GM23338 (cell line): ENCODE results near the gene IRAK1. TPM values are rescaled to one million over a fixed set of nuclear protein-coding genes. Genes with fewer than 3 reads are reported as not detected.

Experiments used
- ATAC-seq: fragments of 200-7000 bp; cut with Tn5 transposase; 3 replicates; pipeline ENCODE4 v1.9.1; 2020
- DNase-seq: peaks from one replicate; pipeline ENCODE4 v3.0.0-alpha.2; 2015; ENCODE audit warnings: low spot score
- H2AFZ ChIP-seq: fragments of 200-600 bp; sonication (generic); 2 replicates; pipeline ENCODE4 v1.8.0; 2016; ENCODE audit warnings: antibody characterized with exemption, mild to moderate bottlenecking, moderate library complexity
- H3F3A ChIP-seq: fragments of 200-600 bp; sonication (generic); replicated peaks from 2 replicates; pipeline ENCODE4 v1.8.0; 2017; ENCODE audit warnings: antibody characterized with exemption, mixed run types, low read depth
- H3K27ac ChIP-seq: fragments of 200-600 bp; sonication (generic); 2 replicates; pipeline ENCODE4 v1.6.1; 2016; ENCODE audit warnings: low read depth
- H3K27me3 ChIP-seq: fragments of 200-600 bp; sonication (generic); 2 replicates; pipeline ENCODE4 v1.8.0; 2016; ENCODE audit warnings: mild to moderate bottlenecking, mixed run types, moderate library complexity; ENCODE audit not compliant: insufficient read depth
- H3K36me3 ChIP-seq: fragments of 200-600 bp; sonication (generic); 2 replicates; pipeline ENCODE4 v1.8.0; 2016; ENCODE audit warnings: mild to moderate bottlenecking; ENCODE audit not compliant: insufficient read depth
- H3K4me1 ChIP-seq: fragments of 200-600 bp; sonication (generic); 2 replicates; pipeline ENCODE4 v1.8.0; 2016; ENCODE audit warnings: mild to moderate bottlenecking, moderate library complexity; ENCODE audit not compliant: insufficient read depth
- H3K4me2 ChIP-seq: fragments of 200-600 bp; sonication (generic); 2 replicates; pipeline ENCODE4 v1.7.1; 2017; ENCODE audit warnings: mixed run types
- H3K4me3 ChIP-seq: fragments of 200-600 bp; sonication (generic); 2 replicates; pipeline ENCODE4 v1.6.1; 2016; ENCODE audit warnings: mixed run types
- H3K79me2 ChIP-seq: fragments of 200-600 bp; sonication (generic); replicated peaks from 2 replicates; pipeline ENCODE4 v1.8.0; 2017; ENCODE audit warnings: mild to moderate bottlenecking; ENCODE audit not compliant: insufficient read depth
- H3K9me2 ChIP-seq: fragments of 200-600 bp; sonication (generic); 2 replicates; pipeline ENCODE4 v1.8.0; 2017; ENCODE audit not compliant: insufficient read depth
- H4K20me1 ChIP-seq: fragments of 200-600 bp; sonication (generic); replicated peaks from 2 replicates; pipeline ENCODE4 v1.8.0; 2017; ENCODE audit warnings: mild to moderate bottlenecking; ENCODE audit not compliant: insufficient read depth
- H3K27ac Mint-ChIP-seq: 2 replicates; pipeline ENCODE4 v1.8.0; 2020; ENCODE audit warnings: inconsistent platforms, mild to moderate bottlenecking, moderate library complexity, mixed read lengths
- H3K27me3 Mint-ChIP-seq: 3 replicates; pipeline ENCODE4 v1.8.0; 2022; ENCODE audit warnings: low read depth, mild to moderate bottlenecking, moderate library complexity, mixed read lengths, inconsistent platforms; ENCODE audit not compliant: insufficient read depth, poor library complexity
- H3K36me3 Mint-ChIP-seq: 3 replicates; pipeline ENCODE4 v1.8.0; 2021; ENCODE audit warnings: low read depth, mild to moderate bottlenecking, inconsistent platforms, moderate library complexity, mixed read lengths
- H3K4me1 Mint-ChIP-seq: 3 replicates; pipeline ENCODE4 v1.8.0; 2020; ENCODE audit warnings: mild to moderate bottlenecking, inconsistent platforms, mixed read lengths
- H3K4me3 Mint-ChIP-seq: 3 replicates; pipeline ENCODE4 v1.8.0; 2021; ENCODE audit warnings: moderate library complexity, mild to moderate bottlenecking, inconsistent platforms, mixed read lengths
- H3K9me3 Mint-ChIP-seq: 3 replicates; pipeline ENCODE4 v1.8.0; 2020; ENCODE audit warnings: moderate library complexity, mild to moderate bottlenecking, inconsistent platforms, mixed read lengths
- CREB1 ChIP-seq: fragments of 250-450 bp; sonication (Bioruptor Pico); IDR thresholded peaks from 2 replicates; pipeline ENCODE4 v1.5.0; 2020; ENCODE audit warnings: low read depth, mild to moderate bottlenecking, moderate library complexity
- ETS1 ChIP-seq: IDR thresholded peaks from 2 replicates; pipeline ENCODE4 v1.6.1; 2016; ENCODE audit warnings: antibody characterized with exemption
- EZH2 ChIP-seq: fragments of 200-600 bp; sonication (generic); IDR thresholded peaks from one replicate; pipeline ENCODE4 v1.8.0; 2017; ENCODE audit warnings: antibody characterized with exemption, mild to moderate bottlenecking, low read depth; ENCODE audit not compliant: unreplicated experiment
- ZNF114 ChIP-seq: fragments of 250-450 bp; sonication (Bioruptor Pico); IDR thresholded peaks from 2 replicates; pipeline ENCODE4 v1.5.0; 2020; ENCODE audit warnings: mild to moderate bottlenecking, moderate library complexity
- ZNF331 ChIP-seq: fragments of 250-450 bp; sonication (Bioruptor Pico); IDR thresholded peaks from 2 replicates; pipeline ENCODE4 v1.5.0; 2020; ENCODE audit warnings: low read depth, mild to moderate bottlenecking, moderate library complexity
- polyA plus RNA-seq: library from polyadenylated mRNA; unstranded; fragments of >200 nt; fragmentation: Nextera tagmentation; extraction: Ambion mirVana; gene quantifications from 2 replicates; pipeline ENCODE4 v1.2.1, GENCODE V29; 2016
- total RNA-seq: library from RNA; depleted of rRNA; stranded (reverse); fragments of >200 nt; shearing (Covaris generic); gene quantifications from 2 replicates; pipeline ENCODE4 v1.2.3, GENCODE V29; 2014
- TF ChIP-seq, protein P1 (sequence below), 2 experiments: fragments of 200-600 bp in 1 of 2; sonication (generic) in 1 of 2; conservative IDR thresholded peaks; 2 replicates each; pipeline versions ENCODE4 v1.5.1 to v1.6.1; 2016 to 2017; ENCODE audit warnings: antibody characterized with exemption in 2 of 2, low read depth in 2 of 2, mild to moderate bottlenecking in 2 of 2, moderate library complexity in 1 of 2
- TF ChIP-seq, protein P2 (sequence below): IDR thresholded peaks from one replicate; pipeline ENCODE4 v1.6.1; 2018; ENCODE audit warnings: antibody characterized with exemption; ENCODE audit not compliant: unreplicated experiment

IRAK1 gene
- total and polyA plus RNA-seq, 2 experiments from 2014 or later = 21.6 to 38.0 TPM

GRCh38 chrX:154056770-154057241 is 37.1 kb upstream of the IRAK1 start:
- Histone ChIP-seq H3K4me1 (no peaks in the 10 kb centered on the region), H3K4me2 (no peak overlapping the region), H3F3A (no peaks in the 10 kb centered on the region), H3K79me2 (peaks cover 58% of the 10 kb centered on the region), H2AFZ (no peak overlapping the region), H3K27ac (no peak overlapping the region), H3K9me2 (no peaks in the 10 kb centered on the region), H3K27me3 (no peaks in the 10 kb centered on the region), H3K4me3 (no peak overlapping the region), H3K36me3 (no peaks in the 10 kb centered on the region), H4K20me1 (no peaks in the 10 kb centered on the region; the same call in 1 of the 2 replicates)
- no peaks in the 10 kb centered on the region for H3K9me3 Mint-ChIP-seq
- H3K4me1 Mint-ChIP-seq = peaks cover 14% of the 10 kb centered on the region
- no peaks in the 10 kb centered on the region for H3K27me3 Mint-ChIP-seq
- no peak overlapping the region for H3K27ac Mint-ChIP-seq
- no peak for DNase-seq
- TF ChIP-seq CREB1 (CRISPR knock-in tag) (no peak), ETS1 (no peak), EZH2 (no peak), ZNF114 (CRISPR knock-in tag) (no peak)
- TF ChIP-seq, protein P1, sequence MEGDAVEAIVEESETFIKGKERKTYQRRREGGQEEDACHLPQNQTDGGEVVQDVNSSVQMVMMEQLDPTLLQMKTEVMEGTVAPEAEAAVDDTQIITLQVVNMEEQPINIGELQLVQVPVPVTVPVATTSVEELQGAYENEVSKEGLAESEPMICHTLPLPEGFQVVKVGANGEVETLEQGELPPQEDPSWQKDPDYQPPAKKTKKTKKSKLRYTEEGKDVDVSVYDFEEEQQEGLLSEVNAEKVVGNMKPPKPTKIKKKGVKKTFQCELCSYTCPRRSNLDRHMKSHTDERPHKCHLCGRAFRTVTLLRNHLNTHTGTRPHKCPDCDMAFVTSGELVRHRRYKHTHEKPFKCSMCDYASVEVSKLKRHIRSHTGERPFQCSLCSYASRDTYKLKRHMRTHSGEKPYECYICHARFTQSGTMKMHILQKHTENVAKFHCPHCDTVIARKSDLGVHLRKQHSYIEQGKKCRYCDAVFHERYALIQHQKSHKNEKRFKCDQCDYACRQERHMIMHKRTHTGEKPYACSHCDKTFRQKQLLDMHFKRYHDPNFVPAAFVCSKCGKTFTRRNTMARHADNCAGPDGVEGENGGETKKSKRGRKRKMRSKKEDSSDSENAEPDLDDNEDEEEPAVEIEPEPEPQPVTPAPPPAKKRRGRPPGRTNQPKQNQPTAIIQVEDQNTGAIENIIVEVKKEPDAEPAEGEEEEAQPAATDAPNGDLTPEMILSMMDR (conservative IDR thresholded peaks at IDR 0.05; ENCODE audit: low read depth in 2 of 2) = no peak
- TF ChIP-seq, protein P2, sequence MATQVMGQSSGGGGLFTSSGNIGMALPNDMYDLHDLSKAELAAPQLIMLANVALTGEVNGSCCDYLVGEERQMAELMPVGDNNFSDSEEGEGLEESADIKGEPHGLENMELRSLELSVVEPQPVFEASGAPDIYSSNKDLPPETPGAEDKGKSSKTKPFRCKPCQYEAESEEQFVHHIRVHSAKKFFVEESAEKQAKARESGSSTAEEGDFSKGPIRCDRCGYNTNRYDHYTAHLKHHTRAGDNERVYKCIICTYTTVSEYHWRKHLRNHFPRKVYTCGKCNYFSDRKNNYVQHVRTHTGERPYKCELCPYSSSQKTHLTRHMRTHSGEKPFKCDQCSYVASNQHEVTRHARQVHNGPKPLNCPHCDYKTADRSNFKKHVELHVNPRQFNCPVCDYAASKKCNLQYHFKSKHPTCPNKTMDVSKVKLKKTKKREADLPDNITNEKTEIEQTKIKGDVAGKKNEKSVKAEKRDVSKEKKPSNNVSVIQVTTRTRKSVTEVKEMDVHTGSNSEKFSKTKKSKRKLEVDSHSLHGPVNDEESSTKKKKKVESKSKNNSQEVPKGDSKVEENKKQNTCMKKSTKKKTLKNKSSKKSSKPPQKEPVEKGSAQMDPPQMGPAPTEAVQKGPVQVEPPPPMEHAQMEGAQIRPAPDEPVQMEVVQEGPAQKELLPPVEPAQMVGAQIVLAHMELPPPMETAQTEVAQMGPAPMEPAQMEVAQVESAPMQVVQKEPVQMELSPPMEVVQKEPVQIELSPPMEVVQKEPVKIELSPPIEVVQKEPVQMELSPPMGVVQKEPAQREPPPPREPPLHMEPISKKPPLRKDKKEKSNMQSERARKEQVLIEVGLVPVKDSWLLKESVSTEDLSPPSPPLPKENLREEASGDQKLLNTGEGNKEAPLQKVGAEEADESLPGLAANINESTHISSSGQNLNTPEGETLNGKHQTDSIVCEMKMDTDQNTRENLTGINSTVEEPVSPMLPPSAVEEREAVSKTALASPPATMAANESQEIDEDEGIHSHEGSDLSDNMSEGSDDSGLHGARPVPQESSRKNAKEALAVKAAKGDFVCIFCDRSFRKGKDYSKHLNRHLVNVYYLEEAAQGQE = no peak
- ATAC-seq = no peak
- no peak overlapping the region for H3K4me3 Mint-ChIP-seq
- H3K36me3 Mint-ChIP-seq = peaks cover 14% of the 10 kb centered on the region

- H3K4me1 Mint-ChIP-seq = peaks cover 25% of the 10 kb centered on the region
- H2AFZ ChIP-seq = no peak overlapping the region
- H3K27me3 ChIP-seq = no peaks in the 10 kb centered on the region
- H3K4me2 ChIP-seq = no peak overlapping the region
- DNase-seq (peak; percentile 78), ATAC-seq (peak; percentile 92)
- H4K20me1 ChIP-seq = no peaks in the 10 kb centered on the region
- no peaks in the 10 kb centered on the region for H3K4me1 ChIP-seq
- no peak overlapping the region for H3K27ac Mint-ChIP-seq
- no peaks in the 10 kb centered on the region for H3K36me3 ChIP-seq
- peaks cover 31% of the 10 kb centered on the region for H3K79me2 ChIP-seq
- no peaks in the 10 kb centered on the region for H3K9me3 Mint-ChIP-seq
- H3K4me3 ChIP-seq = no peak overlapping the region
- H3K36me3 Mint-ChIP-seq = peaks cover 15% of the 10 kb centered on the region
- H3K4me3 Mint-ChIP-seq = no peak overlapping the region
- H3K27me3 Mint-ChIP-seq = no peaks in the 10 kb centered on the region
- H3F3A ChIP-seq = no peaks in the 10 kb centered on the region
- no peaks in the 10 kb centered on the region for H3K9me2 ChIP-seq
- H3K27ac ChIP-seq = peak overlapping the region; percentile 72; the same call in 1 of the 2 replicates
- no peak for TF ChIP-seq ZNF331
- TF ChIP-seq, protein P1 (conservative IDR thresholded peaks at IDR 0.05; ENCODE audit: low read depth in 2 of 2) = peak; percentile 55 to 67
Measured at GRCh38 chrX:154051201-154051810, 31.6 kb upstream of the IRAK1 start.
